OCI-LY3 (cell line): Measurements from ENCODE around the gene MYO1E.

ENCODE experiments used
- EZH2phosphoT487 ChIP-seq: fragments of 200-600 bp; shearing (Covaris generic); IDR thresholded peaks from 2 replicates; pipeline ENCODE4 v1.6.1; 2018; ENCODE audit warnings: antibody characterized with exemption, mixed run types, low read depth
- TF ChIP-seq, protein P1 (sequence below): fragments of 200-600, 300-600 bp; sonication (generic); IDR thresholded peaks from 2 replicates; pipeline ENCODE4 v1.5.1; 2014; ENCODE audit warnings: antibody characterized with exemption, low read length, low read depth

DNA sequence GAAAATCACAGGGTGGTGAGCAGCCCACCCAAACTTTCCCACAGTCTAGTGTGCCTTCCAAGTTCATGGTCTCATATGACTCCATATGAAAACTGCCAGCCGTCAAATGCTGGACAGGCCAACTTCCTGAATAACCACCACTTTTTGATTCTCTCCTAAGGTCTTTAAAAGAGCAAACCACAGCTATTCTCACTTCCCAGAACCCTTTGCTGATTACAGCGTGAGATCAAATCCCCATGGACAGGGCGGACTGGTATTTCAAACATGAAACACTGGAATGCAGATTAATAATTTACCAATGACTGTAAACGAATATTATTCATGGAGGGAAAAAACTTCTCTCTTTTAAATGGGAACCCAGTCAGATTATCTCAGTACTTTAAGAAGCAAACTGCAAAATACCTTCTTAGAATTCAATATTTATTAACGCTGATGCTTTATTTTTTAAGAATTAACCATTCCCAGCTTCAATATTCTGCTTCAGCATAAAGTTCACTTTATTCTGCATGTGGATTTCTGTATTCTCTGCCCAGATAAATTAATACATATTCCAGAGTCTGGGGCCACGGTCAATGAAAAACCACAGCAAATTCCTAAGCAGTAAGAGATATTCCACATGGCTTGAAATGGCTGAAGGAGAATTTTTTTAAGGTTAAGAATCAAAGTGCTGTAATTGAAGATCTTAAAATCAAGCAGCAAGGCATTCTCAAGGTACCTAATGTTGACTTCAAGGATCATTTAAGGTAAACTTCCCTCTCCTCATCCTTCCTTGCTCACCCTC is 42.9 kb downstream of the MYO1E start:
- TF ChIP-seq, protein P1, sequence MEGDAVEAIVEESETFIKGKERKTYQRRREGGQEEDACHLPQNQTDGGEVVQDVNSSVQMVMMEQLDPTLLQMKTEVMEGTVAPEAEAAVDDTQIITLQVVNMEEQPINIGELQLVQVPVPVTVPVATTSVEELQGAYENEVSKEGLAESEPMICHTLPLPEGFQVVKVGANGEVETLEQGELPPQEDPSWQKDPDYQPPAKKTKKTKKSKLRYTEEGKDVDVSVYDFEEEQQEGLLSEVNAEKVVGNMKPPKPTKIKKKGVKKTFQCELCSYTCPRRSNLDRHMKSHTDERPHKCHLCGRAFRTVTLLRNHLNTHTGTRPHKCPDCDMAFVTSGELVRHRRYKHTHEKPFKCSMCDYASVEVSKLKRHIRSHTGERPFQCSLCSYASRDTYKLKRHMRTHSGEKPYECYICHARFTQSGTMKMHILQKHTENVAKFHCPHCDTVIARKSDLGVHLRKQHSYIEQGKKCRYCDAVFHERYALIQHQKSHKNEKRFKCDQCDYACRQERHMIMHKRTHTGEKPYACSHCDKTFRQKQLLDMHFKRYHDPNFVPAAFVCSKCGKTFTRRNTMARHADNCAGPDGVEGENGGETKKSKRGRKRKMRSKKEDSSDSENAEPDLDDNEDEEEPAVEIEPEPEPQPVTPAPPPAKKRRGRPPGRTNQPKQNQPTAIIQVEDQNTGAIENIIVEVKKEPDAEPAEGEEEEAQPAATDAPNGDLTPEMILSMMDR: no peak
- TF ChIP-seq EZH2phosphoT487: no peak
